HG03342 (cell line): ENCODE results near the gene C2orf76.

Source experiments
- ATAC-seq: cut with Tn5 transposase; IDR thresholded peaks from one replicate; pipeline ENCODE4 v1.9.1; 2021; ENCODE audit warnings: mild to moderate bottlenecking, moderate library complexity; ENCODE audit not compliant: unreplicated experiment

Gene C2orf76

GRCh38 chr2:119338826-119339561, 27.6 kb downstream of the C2orf76 start:
- peak; percentile 99 for ATAC-seq

- no peak for ATAC-seq
Measured at GRCh38 chr2:119338272-119338671, 28.4 kb downstream of the C2orf76 start.

- ATAC-seq, result no peak
Measured at GRCh38 chr2:119337749-119338148, 28.9 kb downstream of the C2orf76 start.

- ATAC-seq, result no peak
Measured at GRCh38 chr2:119333833-119334232, 32.8 kb downstream of the C2orf76 start.

- no peak for ATAC-seq
Measured at GRCh38 chr2:119333360-119333759, 33.3 kb downstream of the C2orf76 start.

- no peak for ATAC-seq
Measured at GRCh38 chr2:119332953-119333352, 33.7 kb downstream of the C2orf76 start.

- no peak for ATAC-seq
Measured at GRCh38 chr2:119327431-119327830, 39.2 kb downstream of the C2orf76 start.

- no peak for ATAC-seq
Measured at GRCh38 chr2:119326938-119327337, 39.7 kb downstream of the C2orf76 start.

- no peak for ATAC-seq
Measured at GRCh38 chr2:119324685-119325270, 41.9 kb downstream of the C2orf76 start.

GRCh38 chr2:119323459-119323858, 43.2 kb downstream of the C2orf76 start:
- no peak for ATAC-seq

- ATAC-seq, result no peak
Measured at GRCh38 chr2:119319593-119319992, 47.0 kb downstream of the C2orf76 start.

- ATAC-seq, result no peak
Measured at GRCh38 chr2:119317554-119317953, 49.1 kb downstream of the C2orf76 start.

GRCh38 chr2:119316066-119316465, 50.6 kb downstream of the C2orf76 start:
- no peak for ATAC-seq

GRCh38 chr2:119315241-119315925, 51.3 kb downstream of the C2orf76 start:
- no peak for ATAC-seq

GRCh38 chr2:119311831-119312230, 54.8 kb downstream of the C2orf76 start:
- no peak for ATAC-seq

GRCh38 chr2:119311371-119311770, 55.3 kb downstream of the C2orf76 start:
- ATAC-seq, result no peak

GRCh38 chr2:119308793-119309330, 57.8 kb downstream of the C2orf76 start:
- no peak for ATAC-seq

- ATAC-seq, result no peak
Measured at GRCh38 chr2:119307419-119308140, 59.1 kb downstream of the C2orf76 start.

GRCh38 chr2:119306196-119306590, 60.4 kb downstream of the C2orf76 start:
- ATAC-seq, result no peak

- ATAC-seq, result no peak
Measured at GRCh38 chr2:119305497-119306195, 61.0 kb downstream of the C2orf76 start.

- ATAC-seq, result no peak
Measured at GRCh38 chr2:119304847-119305246, 61.8 kb downstream of the C2orf76 start.
